ENCODE measurements around the gene USP6NL.
"Not testable (repeated sequence)": the region's sequence is repeated elsewhere in the genome, so short reads cannot be mapped to it uniquely, and the experiment has no call there.

USP6NL gene

GRCh38 chr10:11636697-11637303, 25.4 kb upstream of the USP6NL start:
- Histone ChIP-seq H3K4me3 (ENCODE audit: control insufficient read depth in 1 of 7, extremely low read depth in 1 of 7, insufficient read depth in 4 of 7, low read depth in 2 of 7, low read length in 6 of 7) (no peak overlapping the region), H3K27ac (ENCODE audit: insufficient read depth in 1 of 2, low read depth in 1 of 2, low read length in 2 of 2, poor library complexity in 1 of 2, severe bottlenecking in 2 of 2) (no peak overlapping the region), H3K9me3 (ENCODE audit: control extremely low read depth in 1 of 5, control insufficient read depth in 4 of 5, insufficient read depth in 2 of 5, low read depth in 1 of 5, low read length in 4 of 5) (no peaks in the 10 kb centered on the region), H3K36me3 (ENCODE audit: control insufficient read depth in 4 of 4, insufficient read depth in 4 of 4, low read length in 3 of 4) (no peaks in the 10 kb centered on the region), H3K27me3 (replicated peaks in 2 of 5; ENCODE audit: control insufficient read depth in 4 of 5, insufficient read depth in 5 of 5, low read length in 4 of 5) (no peaks in the 10 kb centered on the region), H3K4me1 (ENCODE audit: control extremely low read depth in 1 of 4, control insufficient read depth in 4 of 4, insufficient read depth in 4 of 4, low read length in 3 of 4) (peaks cover 0 to 11% (median 6%) of the 10 kb centered on the region in 4 experiments)
- ChIA-PET POLR2A (no interaction called here), CTCF (interaction anchor here (1.0 to 1.7 kb wide), 3 partner anchors 13 to 121 kb away, joined by 3 to 4 read pairs (median 4); no protein-coding TSS in a partner anchor)
- 80% methylated on average over 3 of the region's 4 CpGs for WGBS (ENCODE audit: insufficient coverage)
- peak in 2 of 3 donors; percentile 52 to 53 for DNase-seq

- peaks cover 0 to 10% (median 6%) of the 10 kb centered on the region in 4 experiments for H3K4me1 ChIP-seq (ENCODE audit: control extremely low read depth in 1 of 4, control insufficient read depth in 4 of 4, insufficient read depth in 4 of 4, low read length in 3 of 4)
- no peaks in the 10 kb centered on the region for H3K27me3 ChIP-seq (replicated peaks in 2 of 5; ENCODE audit: control insufficient read depth in 4 of 5, insufficient read depth in 5 of 5, low read length in 4 of 5)
- H3K36me3 ChIP-seq (ENCODE audit: control insufficient read depth in 4 of 4, insufficient read depth in 4 of 4, low read length in 3 of 4) = no peaks in the 10 kb centered on the region
- ChIA-PET POLR2A (no interaction called here), CTCF (interaction anchor here (0.7 to 1.4 kb wide), 3 partner anchors 23 to 103 kb away, joined by 3 read pairs; no protein-coding TSS in a partner anchor)
- H3K4me3 ChIP-seq (ENCODE audit: control insufficient read depth in 1 of 7, extremely low read depth in 1 of 7, insufficient read depth in 4 of 7, low read depth in 2 of 7, low read length in 6 of 7) = peak overlapping the region in 1 of 7 experiments; percentile 23
- DNase-seq = peak in 2 of 3 donors; percentile 72 to 79
- no peak overlapping the region for H3K27ac ChIP-seq (ENCODE audit: insufficient read depth in 1 of 2, low read depth in 1 of 2, low read length in 2 of 2, poor library complexity in 1 of 2, severe bottlenecking in 2 of 2)
- WGBS (ENCODE audit: insufficient coverage) = 33% methylated on average over 2 of the region's 8 CpGs
- no peaks in the 10 kb centered on the region for H3K9me3 ChIP-seq (ENCODE audit: control extremely low read depth in 1 of 5, control insufficient read depth in 4 of 5, insufficient read depth in 2 of 5, low read depth in 1 of 5, low read length in 4 of 5)
Measured at GRCh38 chr10:11631890-11632587, 20.6 kb upstream of the USP6NL start.

- Histone ChIP-seq H3K36me3 (ENCODE audit: control insufficient read depth in 4 of 4, insufficient read depth in 4 of 4, low read length in 3 of 4) (no peaks in the 10 kb centered on the region), H3K9me3 (ENCODE audit: control extremely low read depth in 1 of 5, control insufficient read depth in 4 of 5, insufficient read depth in 2 of 5, low read depth in 1 of 5, low read length in 4 of 5) (no peaks in the 10 kb centered on the region), H3K4me3 (ENCODE audit: control insufficient read depth in 1 of 7, extremely low read depth in 1 of 7, insufficient read depth in 4 of 7, low read depth in 2 of 7, low read length in 6 of 7) (no peak overlapping the region), H3K27me3 (replicated peaks in 2 of 5; ENCODE audit: control insufficient read depth in 4 of 5, insufficient read depth in 5 of 5, low read length in 4 of 5) (no peaks in the 10 kb centered on the region), H3K4me1 (ENCODE audit: control extremely low read depth in 1 of 4, control insufficient read depth in 4 of 4, insufficient read depth in 4 of 4, low read length in 3 of 4) (peaks cover 0 to 3% (median 0%) of the 10 kb centered on the region in 4 experiments), H3K27ac (ENCODE audit: insufficient read depth in 1 of 2, low read depth in 1 of 2, low read length in 2 of 2, poor library complexity in 1 of 2, severe bottlenecking in 2 of 2) (no peak overlapping the region)
- ChIA-PET POLR2A (no interaction called here), CTCF (interaction anchor here (0.6 kb wide), 1 partner anchor 23 kb away, joined by 3 read pairs; no protein-coding TSS in a partner anchor)
- no peak for DNase-seq
- WGBS (ENCODE audit: insufficient coverage) = 96% methylated on average over 7 of the region's 11 CpGs
Measured at GRCh38 chr10:11631291-11631690, 19.8 kb upstream of the USP6NL start.

GRCh38 chr10:11629731-11630130, 18.3 kb upstream of the USP6NL start:
- Histone ChIP-seq H3K36me3 (ENCODE audit: control insufficient read depth in 4 of 4, insufficient read depth in 4 of 4, low read length in 3 of 4) (no peaks in the 10 kb centered on the region), H3K27me3 (replicated peaks in 2 of 5; ENCODE audit: control insufficient read depth in 4 of 5, insufficient read depth in 5 of 5, low read length in 4 of 5) (no peaks in the 10 kb centered on the region), H3K27ac (ENCODE audit: insufficient read depth in 1 of 2, low read depth in 1 of 2, low read length in 2 of 2, poor library complexity in 1 of 2, severe bottlenecking in 2 of 2) (no peak overlapping the region), H3K4me1 (ENCODE audit: control extremely low read depth in 1 of 4, control insufficient read depth in 4 of 4, insufficient read depth in 4 of 4, low read length in 3 of 4) (peaks cover 0 to 3% (median 0%) of the 10 kb centered on the region in 4 experiments), H3K9me3 (ENCODE audit: control extremely low read depth in 1 of 5, control insufficient read depth in 4 of 5, insufficient read depth in 2 of 5, low read depth in 1 of 5, low read length in 4 of 5) (no peaks in the 10 kb centered on the region), H3K4me3 (ENCODE audit: control insufficient read depth in 1 of 7, extremely low read depth in 1 of 7, insufficient read depth in 4 of 7, low read depth in 2 of 7, low read length in 6 of 7) (no peak overlapping the region)
- ChIA-PET POLR2A (interaction anchor here (0.6 kb wide), 1 partner anchor 27 kb away, joined by 5 read pairs; no protein-coding TSS in a partner anchor), CTCF (no interaction called here)
- 100% methylated on average over 3 of the region's 6 CpGs for WGBS (ENCODE audit: insufficient coverage)
- no peak for DNase-seq

- H3K9me3 ChIP-seq (ENCODE audit: control extremely low read depth in 1 of 5, control insufficient read depth in 4 of 5, insufficient read depth in 2 of 5, low read depth in 1 of 5, low read length in 4 of 5); H3K27me3 ChIP-seq (replicated peaks in 2 of 5; ENCODE audit: control insufficient read depth in 4 of 5, insufficient read depth in 5 of 5, low read length in 4 of 5); POLR2A ChIA-PET; H3K27ac ChIP-seq (ENCODE audit: insufficient read depth in 1 of 2, low read depth in 1 of 2, low read length in 2 of 2, poor library complexity in 1 of 2, severe bottlenecking in 2 of 2); H3K36me3 ChIP-seq (ENCODE audit: control insufficient read depth in 4 of 4, insufficient read depth in 4 of 4, low read length in 3 of 4); H3K4me3 ChIP-seq (ENCODE audit: control insufficient read depth in 1 of 7, extremely low read depth in 1 of 7, insufficient read depth in 4 of 7, low read depth in 2 of 7, low read length in 6 of 7); DNase-seq; H3K4me1 ChIP-seq (ENCODE audit: control extremely low read depth in 1 of 4, control insufficient read depth in 4 of 4, insufficient read depth in 4 of 4, low read length in 3 of 4): not testable (repeated sequence)
- CTCF ChIA-PET = interaction anchor here (0.6 to 1.3 kb wide), 2 partner anchors 11 to 428 kb away, joined by 3 to 6 read pairs; no protein-coding TSS in a partner anchor
- whole genome bisulfite sequencing (ENCODE audit: insufficient coverage) = 90% methylated on average over 6 of the region's 8 CpGs
Measured at GRCh38 chr10:11627941-11628340, 16.5 kb upstream of the USP6NL start.

GRCh38 chr10:11626071-11626470, 14.6 kb upstream of the USP6NL start:
- H3K4me1 ChIP-seq (ENCODE audit: control extremely low read depth in 1 of 4, control insufficient read depth in 4 of 4, insufficient read depth in 4 of 4, low read length in 3 of 4) = peaks cover 0 to 3% (median 0%) of the 10 kb centered on the region in 4 experiments
- no peak overlapping the region for H3K27ac ChIP-seq (ENCODE audit: insufficient read depth in 1 of 2, low read depth in 1 of 2, low read length in 2 of 2, poor library complexity in 1 of 2, severe bottlenecking in 2 of 2)
- H3K4me3 ChIP-seq (ENCODE audit: control insufficient read depth in 1 of 7, extremely low read depth in 1 of 7, insufficient read depth in 4 of 7, low read depth in 2 of 7, low read length in 6 of 7) = no peak overlapping the region
- H3K36me3 ChIP-seq (ENCODE audit: control insufficient read depth in 4 of 4, insufficient read depth in 4 of 4, low read length in 3 of 4) = no peaks in the 10 kb centered on the region
- WGBS (ENCODE audit: insufficient coverage) = 100% methylated on average over 3 of the region's 3 CpGs
- H3K9me3 ChIP-seq (ENCODE audit: control extremely low read depth in 1 of 5, control insufficient read depth in 4 of 5, insufficient read depth in 2 of 5, low read depth in 1 of 5, low read length in 4 of 5) = no peaks in the 10 kb centered on the region
- POLR2A ChIA-PET = no interaction called here
- DNase-seq = no peak
- CTCF ChIA-PET = no interaction called here
- H3K27me3 ChIP-seq (replicated peaks in 2 of 5; ENCODE audit: control insufficient read depth in 4 of 5, insufficient read depth in 5 of 5, low read length in 4 of 5) = no peaks in the 10 kb centered on the region
